ENCODE results near the gene HACD2. TPM values are rescaled to one million over a fixed set of nuclear protein-coding genes. Genes with fewer than 3 reads are reported as not detected.
A peak's percentile ranks its signal among the peaks of the same experiment; 100 is the strongest.
"Not testable (repeated sequence)": the region's sequence is repeated elsewhere in the genome, so short reads cannot be mapped to it uniquely, and the experiment has no call there.

Gene HACD2
- polyA plus RNA-seq, 3 donors: 12.9 to 17.1 (median 15.1) TPM

DNA sequence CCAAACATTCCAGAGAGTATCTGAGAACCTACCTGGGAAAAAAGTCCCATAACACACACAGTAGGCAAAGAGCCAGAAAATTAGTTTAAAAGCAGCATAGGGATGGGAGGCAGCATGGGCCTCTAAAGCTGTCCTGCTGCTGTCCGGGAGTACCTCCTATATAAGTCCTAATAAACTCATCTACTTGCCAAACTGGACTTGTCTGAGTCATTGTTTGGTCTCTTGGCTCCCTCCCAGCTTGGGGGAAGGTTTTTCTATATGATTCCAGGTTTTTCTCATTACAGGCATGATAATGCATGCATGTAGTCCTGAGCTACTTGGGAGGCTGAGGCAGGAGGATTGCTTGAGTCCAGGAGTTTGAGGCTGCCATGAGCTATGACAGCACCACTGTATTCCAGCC is 17.5 kb upstream of the HACD2 start:
- Mint-ChIP-seq H3K27ac (peak overlapping the region in 1 of 7 donors; percentile 69), H3K4me3 (no peak overlapping the region), H3K27me3 (ENCODE audit: low read depth in 3 of 3) (peaks cover 0 to 2% (median 1%) of the 10 kb centered on the region in 3 donors), H3K4me1 (peaks cover 36% of the 10 kb centered on the region), H3K9me3 (peaks cover 0 to 4% (median 1%) of the 10 kb centered on the region in 7 donors), H3K36me3 (peaks cover 0 to 3% of the 10 kb centered on the region in 2 donors)
- Histone ChIP-seq H3K27ac (ENCODE audit: low read depth in 1 of 2, low read length in 2 of 2) (no peak overlapping the region), H3K4me2 (replicated peaks; ENCODE audit: extremely low read depth, low read length, poor library complexity, severe bottlenecking) (no peak overlapping the region), H3K9me3 (replicated peaks in 1 of 2; ENCODE audit: control insufficient read depth in 1 of 2, insufficient read depth in 1 of 2, low read length in 2 of 2) (no peaks in the 10 kb centered on the region), H3K79me2 (ENCODE audit: insufficient read depth, low read length) (no peaks in the 10 kb centered on the region), H2AFZ (ENCODE audit: insufficient read depth, low read depth, low read length, poor library complexity, severe bottlenecking) (no peak overlapping the region), H3K36me3 (replicated peaks in 1 of 2; ENCODE audit: control insufficient read depth in 1 of 2, insufficient read depth in 2 of 2, low read length in 2 of 2) (no peaks in the 10 kb centered on the region), H3K9ac (ENCODE audit: insufficient read depth, low read length, poor library complexity, severe bottlenecking) (no peak overlapping the region), H3K4me3 (replicated peaks in 1 of 3; ENCODE audit: low read depth in 2 of 3, low read length in 3 of 3) (no peak overlapping the region), H4K20me1 (ENCODE audit: insufficient read depth, low read length) (no peaks in the 10 kb centered on the region), H3K27me3 (ENCODE audit: control insufficient read depth in 2 of 2, insufficient read depth in 2 of 2, low read length in 2 of 2) (no peaks in the 10 kb centered on the region), H3K4me1 (ENCODE audit: control insufficient read depth in 1 of 2, insufficient read depth in 2 of 2, low read length in 2 of 2) (peaks cover 9 to 27% of the 10 kb centered on the region in 2 donors)
- TF ChIP-seq, protein P1, sequence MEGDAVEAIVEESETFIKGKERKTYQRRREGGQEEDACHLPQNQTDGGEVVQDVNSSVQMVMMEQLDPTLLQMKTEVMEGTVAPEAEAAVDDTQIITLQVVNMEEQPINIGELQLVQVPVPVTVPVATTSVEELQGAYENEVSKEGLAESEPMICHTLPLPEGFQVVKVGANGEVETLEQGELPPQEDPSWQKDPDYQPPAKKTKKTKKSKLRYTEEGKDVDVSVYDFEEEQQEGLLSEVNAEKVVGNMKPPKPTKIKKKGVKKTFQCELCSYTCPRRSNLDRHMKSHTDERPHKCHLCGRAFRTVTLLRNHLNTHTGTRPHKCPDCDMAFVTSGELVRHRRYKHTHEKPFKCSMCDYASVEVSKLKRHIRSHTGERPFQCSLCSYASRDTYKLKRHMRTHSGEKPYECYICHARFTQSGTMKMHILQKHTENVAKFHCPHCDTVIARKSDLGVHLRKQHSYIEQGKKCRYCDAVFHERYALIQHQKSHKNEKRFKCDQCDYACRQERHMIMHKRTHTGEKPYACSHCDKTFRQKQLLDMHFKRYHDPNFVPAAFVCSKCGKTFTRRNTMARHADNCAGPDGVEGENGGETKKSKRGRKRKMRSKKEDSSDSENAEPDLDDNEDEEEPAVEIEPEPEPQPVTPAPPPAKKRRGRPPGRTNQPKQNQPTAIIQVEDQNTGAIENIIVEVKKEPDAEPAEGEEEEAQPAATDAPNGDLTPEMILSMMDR (IDR thresholded peaks at IDR 0.05): no peak
- WGBS (ENCODE audit: insufficient coverage): no CpG with 5 or more reads among the region's 1 CpG
- DNase-seq: no peak
- intact Hi-C loops (cut with micrococcal nuclease): no loop called here

GRCh38 chr3:123600863-123601262 is 16.0 kb upstream of the HACD2 start:
- H3K27ac ChIP-seq (ENCODE audit: low read depth in 1 of 2, low read length in 2 of 2); H3K9me3 Mint-ChIP-seq; H3K79me2 ChIP-seq (ENCODE audit: insufficient read depth, low read length); H3K27me3 Mint-ChIP-seq (ENCODE audit: low read depth in 3 of 3); H3K4me3 ChIP-seq (replicated peaks in 1 of 3; ENCODE audit: low read depth in 2 of 3, low read length in 3 of 3); intact Hi-C loops (cut with micrococcal nuclease); H3K4me3 Mint-ChIP-seq; H3K9ac ChIP-seq (ENCODE audit: insufficient read depth, low read length, poor library complexity, severe bottlenecking); H2AFZ ChIP-seq (ENCODE audit: insufficient read depth, low read depth, low read length, poor library complexity, severe bottlenecking); H3K36me3 ChIP-seq (replicated peaks in 1 of 2; ENCODE audit: control insufficient read depth in 1 of 2, insufficient read depth in 2 of 2, low read length in 2 of 2); DNase-seq; H3K4me2 ChIP-seq (replicated peaks; ENCODE audit: extremely low read depth, low read length, poor library complexity, severe bottlenecking); H3K9me3 ChIP-seq (replicated peaks in 1 of 2; ENCODE audit: control insufficient read depth in 1 of 2, insufficient read depth in 1 of 2, low read length in 2 of 2); H3K36me3 Mint-ChIP-seq; H4K20me1 ChIP-seq (ENCODE audit: insufficient read depth, low read length); H3K27me3 ChIP-seq (ENCODE audit: control insufficient read depth in 2 of 2, insufficient read depth in 2 of 2, low read length in 2 of 2): not testable (repeated sequence)
- H3K4me1 Mint-ChIP-seq: peaks cover 24% of the 10 kb centered on the region
- H3K27ac Mint-ChIP-seq: peak overlapping the region in 1 of 7 donors; percentile 46
- peaks cover 7 to 16% of the 10 kb centered on the region in 2 donors for H3K4me1 ChIP-seq (ENCODE audit: control insufficient read depth in 1 of 2, insufficient read depth in 2 of 2, low read length in 2 of 2)

Data from CD14-positive monocyte (primary cell).